ENCODE data around the gene CTLA4. TPM values are rescaled to one million over a fixed set of nuclear protein-coding genes. Genes with fewer than 3 reads are reported as not detected.

Gene CTLA4
- total RNA-seq, 1 donor from 2014 or later, result not detected

GRCh38 chr2:203870481-203870880 lies 2.9 kb downstream of the CTLA4 start:
- H3K36me3 ChIP-seq, result no peaks in the 10 kb centered on the region
- intact Hi-C loops (cut with DNase I), result no loop called here
- no peak for DNase-seq (ENCODE audit: low spot score in 2 of 2)
- no peaks in the 10 kb centered on the region for H3K4me1 ChIP-seq
- no peaks in the 10 kb centered on the region for H3K27me3 ChIP-seq
- H3K27ac ChIP-seq, result no peak overlapping the region
- H3K9me3 ChIP-seq, result no peaks in the 10 kb centered on the region
- H3K4me3 ChIP-seq, result no peak overlapping the region
- no peak for TF ChIP-seq CTCF (IDR thresholded peaks at IDR 0.05)

GRCh38 chr2:203870941-203871340 lies 3.4 kb downstream of the CTLA4 start:
- H3K4me3 ChIP-seq, result no peak overlapping the region
- no peak for DNase-seq (ENCODE audit: low spot score in 2 of 2)
- no peaks in the 10 kb centered on the region for H3K36me3 ChIP-seq
- no peak overlapping the region for H3K27ac ChIP-seq
- intact Hi-C loops (cut with DNase I), result no loop called here
- no peak for TF ChIP-seq CTCF (IDR thresholded peaks at IDR 0.05)
- H3K27me3 ChIP-seq, result no peaks in the 10 kb centered on the region
- H3K4me1 ChIP-seq, result no peaks in the 10 kb centered on the region
- H3K9me3 ChIP-seq, result no peaks in the 10 kb centered on the region

GRCh38 chr2:203871371-203871983 lies 3.9 kb downstream of the CTLA4 start:
- Histone ChIP-seq H3K36me3 (no peaks in the 10 kb centered on the region), H3K4me3 (no peak overlapping the region), H3K27me3 (no peaks in the 10 kb centered on the region), H3K4me1 (no peaks in the 10 kb centered on the region), H3K9me3 (no peaks in the 10 kb centered on the region), H3K27ac (peak overlapping the region in 1 of 2 donors; percentile 57)
- DNase-seq (ENCODE audit: low spot score in 2 of 2), result no peak
- no peak for TF ChIP-seq CTCF (IDR thresholded peaks at IDR 0.05)
- intact Hi-C loops (cut with DNase I), result no loop called here

- H3K4me1 ChIP-seq, result no peaks in the 10 kb centered on the region
- H3K36me3 ChIP-seq, result no peaks in the 10 kb centered on the region
- no peaks in the 10 kb centered on the region for H3K9me3 ChIP-seq
- intact Hi-C loops (cut with DNase I), result no loop called here
- DNase-seq (ENCODE audit: low spot score in 2 of 2), result no peak
- TF ChIP-seq CTCF (IDR thresholded peaks at IDR 0.05), result no peak
- H3K27me3 ChIP-seq, result no peaks in the 10 kb centered on the region
- H3K4me3 ChIP-seq, result no peak overlapping the region
- H3K27ac ChIP-seq, result no peak overlapping the region
Observed at GRCh38 chr2:203873461-203873860, 5.9 kb downstream of the CTLA4 start.

- H3K36me3 ChIP-seq, result no peaks in the 10 kb centered on the region
- intact Hi-C loops (cut with DNase I), result no loop called here
- H3K27me3 ChIP-seq, result no peaks in the 10 kb centered on the region
- no peak for TF ChIP-seq CTCF (IDR thresholded peaks at IDR 0.05)
- no peak overlapping the region for H3K27ac ChIP-seq
- no peak for DNase-seq (ENCODE audit: low spot score in 2 of 2)
- no peaks in the 10 kb centered on the region for H3K9me3 ChIP-seq
- no peaks in the 10 kb centered on the region for H3K4me1 ChIP-seq
- H3K4me3 ChIP-seq, result no peak overlapping the region
Observed at GRCh38 chr2:203873921-203874631, 6.5 kb downstream of the CTLA4 start.
